K562 (cell line): ENCODE measurements around the gene MAP3K4. TPM values are rescaled to one million over a fixed set of nuclear protein-coding genes. Genes with fewer than 3 reads are reported as not detected.

Experiments
- ATAC-seq: fragments of 200-7000 bp; cut with Tn5 transposase; 3 replicates; pipeline ENCODE4 v1.9.1; 2020; ENCODE audit warnings: moderate library complexity
- BruUV-seq: library from RNA; stranded (reverse); fragments of 400-500 nt; replicated peaks from 2 replicates; lab custom pipeline; 2021; lab: Mats Ljungman, UMichigan
- CTCF ChIA-PET: fragments of 300-600 bp; formaldehyde crosslinking; extraction: SDS; loops from one replicate; lab custom pipeline; 2021; ENCODE audit warnings: low intra/inter-chr PET ratio; lab: Yijun Ruan, JAX
- POLR2A ChIA-PET: fragments of 300-600, 350-650 bp; sonication (Branson Sonifier 250); formaldehyde crosslinking; extraction: SDS; loops from one replicate; lab custom pipeline; 2021; ENCODE audit warnings: antibody characterized with exemption, inconsistent platforms; lab: Yijun Ruan, JAX
- DNase-seq, 4 experiments: peaks; one replicate each; pipeline versions ENCODE4 v3.0.0 to v3.0.0-alpha.2; 2011 to 2018; ENCODE audit warnings: low spot score in 3 of 4, mixed read lengths in 3 of 4; ENCODE audit errors: extremely low read depth in 1 of 4
- FAIRE-seq: peaks from 2 replicates; lab custom pipeline; 2011; peaks lifted over from hg19 to GRCh38; lab: Jason Lieb, UNC
- H2AFZ ChIP-seq: 2 replicates; pipeline ENCODE4 v1.6.0; 2011; ENCODE audit warnings: low read depth, low read length, control low read depth, inconsistent platforms
- H3K27ac ChIP-seq: fragments of 200-600 bp; 3 replicates; pipeline ENCODE4 v1.8.0; 2011; ENCODE audit warnings: low read depth, mild to moderate bottlenecking, control low read depth, inconsistent platforms, low read length, moderate library complexity, mixed read lengths; ENCODE audit errors: extremely low read depth
- H3K27me3 ChIP-seq, 2 experiments: fragments of 300-600 bp in 1 of 2; 2 replicates in 1 of 2; 3 replicates in 1 of 2; pipeline versions ENCODE4 v1.6.0 to v1.8.0; 2011; ENCODE audit warnings: inconsistent platforms in 2 of 2, low read length in 2 of 2, mild to moderate bottlenecking in 1 of 2, mixed read lengths in 1 of 2, moderate library complexity in 1 of 2; ENCODE audit not compliant: control insufficient read depth in 2 of 2, insufficient read depth in 2 of 2
- H3K36me3 ChIP-seq: fragments of 300-600 bp; 3 replicates; pipeline ENCODE4 v1.8.0; 2011; ENCODE audit warnings: mild to moderate bottlenecking, low read length, inconsistent platforms; ENCODE audit not compliant: control insufficient read depth, insufficient read depth
- H3K4me1 ChIP-seq, 2 experiments: fragments of 200-600 bp in 1 of 2; replicated peaks in 1 of 2; 2 replicates in 1 of 2; 3 replicates in 1 of 2; pipeline versions ENCODE4 v1.5.1 to v1.8.0; 2011; ENCODE audit warnings: inconsistent platforms in 2 of 2, low read length in 2 of 2, mild to moderate bottlenecking in 1 of 2, mixed read lengths in 1 of 2, moderate library complexity in 1 of 2; ENCODE audit not compliant: control insufficient read depth in 2 of 2, insufficient read depth in 2 of 2
- H3K4me2 ChIP-seq: 2 replicates; pipeline ENCODE4 v1.6.1; 2011; ENCODE audit warnings: low read length, control low read depth, inconsistent platforms, mixed read lengths; ENCODE audit not compliant: insufficient read depth
- H3K4me3 ChIP-seq: fragments of 200-600 bp; sonication (generic), shearing (Covaris generic); 2 replicates; pipeline ENCODE4 v1.5.1; 2016; ENCODE audit warnings: control low read depth, inconsistent platforms
- H3K79me2 ChIP-seq: fragments of 200-600 bp; 3 replicates; pipeline ENCODE4 v1.8.0; 2011; ENCODE audit warnings: low read length, inconsistent platforms; ENCODE audit not compliant: control insufficient read depth, insufficient read depth
- H3K9ac ChIP-seq, 2 experiments: 2 replicates each; pipeline versions ENCODE4 v1.6.0 to v1.6.1; 2011; ENCODE audit warnings: low read depth in 2 of 2, low read length in 2 of 2, control low read depth in 1 of 2, inconsistent platforms in 1 of 2, mild to moderate bottlenecking in 1 of 2, mixed read lengths in 1 of 2; ENCODE audit not compliant: insufficient read depth in 1 of 2
- H3K9me1 ChIP-seq: one replicate; pipeline ENCODE4 v1.6.0; 2011; ENCODE audit warnings: inconsistent platforms, mild to moderate bottlenecking, low read length, moderate library complexity; ENCODE audit not compliant: control insufficient read depth, insufficient read depth
- H3K9me3 ChIP-seq: replicated peaks from 2 replicates; pipeline ENCODE4 v1.5.1; 2011; ENCODE audit warnings: low read depth, low read length, inconsistent platforms; ENCODE audit not compliant: control insufficient read depth, insufficient read depth
- H4K20me1 ChIP-seq: replicated peaks from 2 replicates; pipeline ENCODE4 v1.6.1; 2011; ENCODE audit warnings: low read length, inconsistent platforms, mixed read lengths; ENCODE audit not compliant: control insufficient read depth, insufficient read depth
- BCOR ChIP-seq: fragments of 450-650 bp; IDR thresholded peaks from 2 replicates; pipeline ENCODE4 v1.6.1; 2016
- KAT7 ChIP-seq: sonication (generic); formaldehyde crosslinking; IDR thresholded peaks from 2 replicates; pipeline ENCODE4 v1.8.0; 2022; ENCODE audit warnings: missing genetic modification reagents, mild to moderate bottlenecking, borderline replicate concordance
- RAD21 ChIP-seq, 2 experiments: fragments of 250-450 bp in 1 of 2; fragments of 450-650 bp in 1 of 2; sonication (Bioruptor Pico) in 1 of 2; formaldehyde crosslinking in 1 of 2; IDR thresholded peaks in 1 of 2; conservative IDR thresholded peaks in 1 of 2; 2 replicates each; pipeline versions ENCODE4 v1.4.0 to v1.8.0; 2020 to 2022; ENCODE audit warnings: mild to moderate bottlenecking in 2 of 2, moderate library complexity in 1 of 2
- SRSF1 ChIP-seq: fragments of 200-400 bp; formaldehyde crosslinking; IDR thresholded peaks from 2 replicates; pipeline ENCODE4 v1.6.1; 2017; ENCODE audit warnings: mild to moderate bottlenecking, low read depth, low read length, moderate library complexity
- XRCC4 ChIP-seq: IDR thresholded peaks from one replicate; pipeline ENCODE4 v1.6.1; 2011; ENCODE audit not compliant: insufficient read depth, insufficient read length; ENCODE audit errors: extremely low read depth
- ZNF143 ChIP-seq: sonication (generic); formaldehyde crosslinking; IDR thresholded peaks from 2 replicates; pipeline ENCODE4 v1.9.0; 2022; ENCODE audit warnings: mild to moderate bottlenecking, missing genetic modification reagents
- WGBS: fragments of 100-300 bp; shearing (Covaris generic); methylation state at CpG from one replicate; pipeline ENCODE4 v1.1.6; 2016; ENCODE audit warnings: low coverage, mixed read lengths; ENCODE audit not compliant: insufficient coverage; ENCODE audit errors: missing lambda C conversion rate; 5-methylcytosine and 5-hydroxymethylcytosine counted together
- in situ Hi-C: fragments of 300-500 bp; cut with MboI; formaldehyde crosslinking; loops from 4 replicates; pipeline ENCODE4 v1.15.0; 2018; ENCODE audit warnings: inconsistent platforms, mixed read lengths
- intact Hi-C: fragments of 100-400 bp; cut with micrococcal nuclease; formaldehyde crosslinking; loops from 2 replicates; pipeline ENCODE4 v1.14.2; 2022
- polyA plus RNA-seq, 8 experiments: library from polyadenylated mRNA; depleted of rRNA in 4 of 8; stranded (reverse) in 5 of 8; unstranded in 3 of 8; fragments of >200 nt; fragmentation: Nextera tagmentation in 2 of 8; fragmentation: Illumina TruSeq in 1 of 8; extraction: Ambion mirVana in 2 of 8; extraction: Trizol in 1 of 8; gene quantifications; 2 replicates each; pipeline versions ENCODE4 v1.2.1 to v1.2.3, GENCODE V29; 2011 to 2014; ENCODE audit warnings: inconsistent platforms in 1 of 8, missing spikeins in 1 of 8
- total RNA-seq, 7 experiments: library from RNA; depleted of rRNA in 6 of 7; stranded (reverse); fragments of >200 nt in 6 of 7; fragmentation: Illumina TruSeq in 2 of 7; extraction: Trizol in 2 of 7; gene quantifications; 2 replicates each; pipeline versions ENCODE4 v1.2.1 to v1.2.3, GENCODE V29; 2011 to 2021; ENCODE audit warnings: low replicate concordance in 1 of 7
- TF ChIP-seq, protein P1 (sequence below): sonication (generic); formaldehyde crosslinking; IDR thresholded peaks from 2 replicates; pipeline ENCODE4 v1.8.1; 2023; ENCODE audit warnings: mild to moderate bottlenecking, missing genetic modification reagents
- TF ChIP-seq, protein P2 (sequence below), 3 experiments: IDR thresholded peaks in 2 of 3; conservative IDR thresholded peaks in 1 of 3; 2 replicates each; pipeline ENCODE4 v1.5.1; 2011 to 2012; ENCODE audit warnings: low read length in 3 of 3, mild to moderate bottlenecking in 3 of 3, control low read depth in 2 of 3, improper control_type of control experiment in 1 of 3, inconsistent platforms in 1 of 3, low read depth in 1 of 3, mixed read lengths in 1 of 3, moderate library complexity in 1 of 3; ENCODE audit not compliant: insufficient read depth in 2 of 3

MAP3K4 gene
- total and polyA plus RNA-seq, 9 of the 15 experiments (the other 6 are each of a cell fraction or from before 2014, with no cell fraction given): 21.0 to 77.2 (median 48.9) TPM

DNA sequence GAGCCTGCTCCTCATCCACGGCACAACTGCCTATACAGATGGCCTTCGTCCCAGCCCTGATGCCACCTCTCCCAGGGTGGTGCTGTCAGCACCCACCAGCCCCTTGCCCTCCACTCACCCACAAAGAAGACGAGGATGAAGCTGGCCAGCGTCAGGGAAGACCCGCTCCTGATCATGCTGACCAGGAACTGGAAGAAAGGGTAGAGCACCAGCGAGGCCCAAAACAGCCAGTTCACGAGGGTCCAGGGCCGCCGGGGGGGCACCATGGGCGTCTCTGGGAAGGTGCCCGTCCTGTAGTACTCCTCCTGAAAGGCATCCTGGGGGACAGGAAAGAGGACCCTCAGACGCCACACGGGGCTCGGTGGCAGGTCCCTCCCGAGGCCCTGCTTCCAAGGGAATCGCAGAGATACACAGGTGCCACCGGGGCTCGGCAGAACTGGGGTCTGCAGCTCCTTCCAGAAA lies 147.8 kb downstream of the MAP3K4 start:
- no peak for ATAC-seq
- no TSS peak for BruUV-seq
- Histone ChIP-seq H3K27ac (no peak overlapping the region), H3K79me2 (no peaks in the 10 kb centered on the region), H3K4me2 (no peak overlapping the region), H2AFZ (no peak overlapping the region), H3K27me3 (no peaks in the 10 kb centered on the region), H3K4me3 (no peak overlapping the region), H4K20me1 (no peaks in the 10 kb centered on the region), H3K4me1 (peaks cover 4 to 31% of the 10 kb centered on the region in 2 experiments; a peak in 3 of 5 replicates), H3K9me3 (no peaks in the 10 kb centered on the region), H3K9ac (peak overlapping the region in 1 of 2 experiments; percentile 77; a peak in 2 of 4 replicates), H3K36me3 (no peaks in the 10 kb centered on the region), H3K9me1 (no peaks in the 10 kb centered on the region)
- POLR2A ChIA-PET: interaction anchor here (0.9 to 1.6 kb wide), 3 partner anchors 11 to 207 kb away, joined by 3 to 5 read pairs (median 3); no protein-coding TSS in a partner anchor
- TF ChIP-seq SRSF1 (no peak), KAT7 (CRISPR knock-in tag) (0 out of 2 replicates have a peak, but pooled peaks have one; percentile 48)
- CTCF ChIA-PET: no interaction called here
- in situ Hi-C loops: no loop called here
- 70% methylated on average over 18 of the region's 18 CpGs for WGBS
- intact Hi-C loops: no loop called here
- DNase-seq: no peak
- no peak for FAIRE-seq

DNA sequence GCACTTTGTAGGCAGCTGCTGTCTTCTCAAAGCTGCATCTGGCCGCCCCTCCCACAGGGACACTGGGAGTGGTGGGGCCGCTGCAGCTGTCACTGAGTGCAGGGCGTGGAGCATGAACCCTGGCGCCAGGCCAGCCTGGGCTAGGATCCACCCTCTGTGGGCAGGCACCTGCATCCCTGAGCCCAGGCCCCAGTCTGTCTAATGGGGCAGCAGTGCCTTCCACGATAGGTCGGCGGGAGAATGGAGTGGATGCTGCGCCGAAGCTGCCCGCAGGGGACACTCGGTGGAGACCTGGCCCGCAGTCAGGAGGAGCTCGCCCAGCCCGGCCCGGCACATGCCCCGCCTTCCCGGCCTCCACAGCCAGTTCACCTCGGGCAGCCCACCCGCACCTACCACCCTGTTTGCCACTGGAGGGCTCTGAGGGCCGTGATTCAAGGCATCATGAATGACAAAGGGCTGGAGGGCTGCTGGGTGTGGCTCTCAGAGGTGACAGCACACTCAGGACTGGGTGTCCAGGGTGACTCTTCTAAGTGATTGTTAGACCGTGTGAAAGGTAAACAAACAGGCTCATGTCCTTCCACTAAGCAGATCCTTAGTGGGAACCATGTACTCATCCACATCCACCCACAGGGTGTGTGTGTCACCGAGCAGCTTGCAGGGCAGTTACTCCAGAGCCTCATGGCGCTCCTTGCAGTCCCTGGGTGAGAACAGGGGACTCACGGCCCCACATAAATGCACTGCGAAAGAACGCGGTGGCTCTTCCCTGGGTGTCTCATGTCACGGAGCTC lies 148.4 kb downstream of the MAP3K4 start:
- no peak overlapping the region for H3K4me3 ChIP-seq
- no TSS peak for BruUV-seq
- CTCF ChIA-PET: no interaction called here
- peak overlapping the region in 1 of 2 experiments; percentile 77; a peak in 2 of 4 replicates for H3K9ac ChIP-seq
- DNase-seq (peak; percentile 55 to 67 (median 60)), FAIRE-seq (no peak), ATAC-seq (peak; percentile 71)
- H3K4me1 ChIP-seq: peaks cover 4 to 28% of the 10 kb centered on the region in 2 experiments; a peak in 3 of 5 replicates
- no peak overlapping the region for H3K4me2 ChIP-seq
- 0 out of 2 replicates have a peak overlapping the region, but pooled peaks have one; percentile 2 for H2AFZ ChIP-seq
- no peaks in the 10 kb centered on the region for H4K20me1 ChIP-seq
- H3K27ac ChIP-seq: no peak overlapping the region
- POLR2A ChIA-PET: interaction anchor here (0.8 to 1.6 kb wide), 7 partner anchors 11 to 207 kb away, joined by 3 to 5 read pairs (median 4); no protein-coding TSS in a partner anchor
- H3K9me3 ChIP-seq: no peaks in the 10 kb centered on the region
- H3K79me2 ChIP-seq: no peaks in the 10 kb centered on the region
- in situ Hi-C loops: no loop called here
- H3K36me3 ChIP-seq: no peaks in the 10 kb centered on the region
- H3K9me1 ChIP-seq: no peaks in the 10 kb centered on the region
- H3K27me3 ChIP-seq: no peaks in the 10 kb centered on the region
- WGBS: 64% methylated on average over 28 of the region's 28 CpGs
- intact Hi-C loops: no loop called here
- TF ChIP-seq XRCC4 (no peak), BCOR (no peak), ZNF143 (CRISPR knock-in tag) (peak; percentile 6; the same call in 1 of the 2 replicates), RAD21 (CRISPR knock-in tag; conservative IDR thresholded peaks at IDR 0.05 in 1 of 2, IDR thresholded peaks at IDR 0.05 in 1 of 2) (peak in 1 of 2 experiments; percentile 53; a peak in 2 of 4 replicates)
- TF ChIP-seq, protein P1, sequence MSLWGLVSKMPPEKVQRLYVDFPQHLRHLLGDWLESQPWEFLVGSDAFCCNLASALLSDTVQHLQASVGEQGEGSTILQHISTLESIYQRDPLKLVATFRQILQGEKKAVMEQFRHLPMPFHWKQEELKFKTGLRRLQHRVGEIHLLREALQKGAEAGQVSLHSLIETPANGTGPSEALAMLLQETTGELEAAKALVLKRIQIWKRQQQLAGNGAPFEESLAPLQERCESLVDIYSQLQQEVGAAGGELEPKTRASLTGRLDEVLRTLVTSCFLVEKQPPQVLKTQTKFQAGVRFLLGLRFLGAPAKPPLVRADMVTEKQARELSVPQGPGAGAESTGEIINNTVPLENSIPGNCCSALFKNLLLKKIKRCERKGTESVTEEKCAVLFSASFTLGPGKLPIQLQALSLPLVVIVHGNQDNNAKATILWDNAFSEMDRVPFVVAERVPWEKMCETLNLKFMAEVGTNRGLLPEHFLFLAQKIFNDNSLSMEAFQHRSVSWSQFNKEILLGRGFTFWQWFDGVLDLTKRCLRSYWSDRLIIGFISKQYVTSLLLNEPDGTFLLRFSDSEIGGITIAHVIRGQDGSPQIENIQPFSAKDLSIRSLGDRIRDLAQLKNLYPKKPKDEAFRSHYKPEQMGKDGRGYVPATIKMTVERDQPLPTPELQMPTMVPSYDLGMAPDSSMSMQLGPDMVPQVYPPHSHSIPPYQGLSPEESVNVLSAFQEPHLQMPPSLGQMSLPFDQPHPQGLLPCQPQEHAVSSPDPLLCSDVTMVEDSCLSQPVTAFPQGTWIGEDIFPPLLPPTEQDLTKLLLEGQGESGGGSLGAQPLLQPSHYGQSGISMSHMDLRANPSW: no peak
- TF ChIP-seq, protein P2, sequence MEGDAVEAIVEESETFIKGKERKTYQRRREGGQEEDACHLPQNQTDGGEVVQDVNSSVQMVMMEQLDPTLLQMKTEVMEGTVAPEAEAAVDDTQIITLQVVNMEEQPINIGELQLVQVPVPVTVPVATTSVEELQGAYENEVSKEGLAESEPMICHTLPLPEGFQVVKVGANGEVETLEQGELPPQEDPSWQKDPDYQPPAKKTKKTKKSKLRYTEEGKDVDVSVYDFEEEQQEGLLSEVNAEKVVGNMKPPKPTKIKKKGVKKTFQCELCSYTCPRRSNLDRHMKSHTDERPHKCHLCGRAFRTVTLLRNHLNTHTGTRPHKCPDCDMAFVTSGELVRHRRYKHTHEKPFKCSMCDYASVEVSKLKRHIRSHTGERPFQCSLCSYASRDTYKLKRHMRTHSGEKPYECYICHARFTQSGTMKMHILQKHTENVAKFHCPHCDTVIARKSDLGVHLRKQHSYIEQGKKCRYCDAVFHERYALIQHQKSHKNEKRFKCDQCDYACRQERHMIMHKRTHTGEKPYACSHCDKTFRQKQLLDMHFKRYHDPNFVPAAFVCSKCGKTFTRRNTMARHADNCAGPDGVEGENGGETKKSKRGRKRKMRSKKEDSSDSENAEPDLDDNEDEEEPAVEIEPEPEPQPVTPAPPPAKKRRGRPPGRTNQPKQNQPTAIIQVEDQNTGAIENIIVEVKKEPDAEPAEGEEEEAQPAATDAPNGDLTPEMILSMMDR (IDR thresholded peaks at IDR 0.05 in 2 of 3, conservative IDR thresholded peaks at IDR 0.05 in 1 of 3; ENCODE audit: insufficient read depth in 2 of 3, low read depth in 1 of 3, low read length in 3 of 3): peak in 2 of 3 experiments; percentile 23 to 34; a peak in 3 of 6 replicates
